Esophagus mucosa (tissue), 1 donor: Measurements from ENCODE around the gene IL17RB. TPM values are rescaled to one million over a fixed set of nuclear protein-coding genes. Genes with fewer than 3 reads are reported as not detected.

Experiments used
- ATAC-seq: fragments of 200-7000 bp; cut with Tn5 transposase; one replicate; pipeline ENCODE4 v1.9.1; 2020
- total RNA-seq: library from RNA; stranded (reverse); gene quantifications from one replicate; pipeline ENCODE4 v1.2.4, GENCODE V29; 2023
- donor health status: DM: yes; HTN: yes; CAD: no.

Gene IL17RB
- total RNA-seq, 1 donor from 2014 or later = 0.20 TPM

DNA sequence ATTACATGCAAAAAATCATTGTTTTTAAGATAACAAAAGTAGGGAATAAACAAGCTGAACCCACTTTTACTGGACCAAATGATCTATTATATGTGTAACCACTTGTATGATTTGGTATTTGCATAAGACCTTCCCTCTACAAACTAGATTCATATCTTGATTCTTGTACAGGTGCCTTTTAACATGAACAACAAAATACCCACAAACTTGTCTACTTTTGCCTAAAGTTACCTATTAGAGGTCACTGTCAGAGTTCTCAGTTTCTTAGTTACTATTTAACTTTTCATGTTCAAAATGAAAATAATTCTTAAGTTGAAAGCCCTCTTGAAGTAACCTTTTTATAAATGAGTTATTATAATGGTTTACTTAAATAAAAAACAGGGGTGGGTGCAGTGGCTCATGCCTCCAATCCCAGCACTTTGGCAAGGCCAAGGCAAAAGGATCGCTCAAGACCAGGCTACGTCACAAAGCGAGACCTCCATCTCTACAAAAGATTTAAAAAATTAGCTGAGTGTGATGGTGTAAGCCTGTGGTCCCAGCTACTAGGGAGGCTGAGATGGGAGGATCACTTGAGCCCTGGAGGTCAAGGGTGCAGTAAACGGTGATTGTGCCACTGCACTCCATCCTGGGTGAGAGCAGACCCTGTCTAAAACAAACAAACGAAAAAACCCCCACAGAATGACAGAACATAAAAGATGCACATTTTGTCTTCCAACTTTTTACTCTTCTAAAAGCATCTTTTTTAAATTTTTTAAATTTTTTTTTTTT, 19.5 kb downstream of the IL17RB start:
- no peak for ATAC-seq

DNA sequence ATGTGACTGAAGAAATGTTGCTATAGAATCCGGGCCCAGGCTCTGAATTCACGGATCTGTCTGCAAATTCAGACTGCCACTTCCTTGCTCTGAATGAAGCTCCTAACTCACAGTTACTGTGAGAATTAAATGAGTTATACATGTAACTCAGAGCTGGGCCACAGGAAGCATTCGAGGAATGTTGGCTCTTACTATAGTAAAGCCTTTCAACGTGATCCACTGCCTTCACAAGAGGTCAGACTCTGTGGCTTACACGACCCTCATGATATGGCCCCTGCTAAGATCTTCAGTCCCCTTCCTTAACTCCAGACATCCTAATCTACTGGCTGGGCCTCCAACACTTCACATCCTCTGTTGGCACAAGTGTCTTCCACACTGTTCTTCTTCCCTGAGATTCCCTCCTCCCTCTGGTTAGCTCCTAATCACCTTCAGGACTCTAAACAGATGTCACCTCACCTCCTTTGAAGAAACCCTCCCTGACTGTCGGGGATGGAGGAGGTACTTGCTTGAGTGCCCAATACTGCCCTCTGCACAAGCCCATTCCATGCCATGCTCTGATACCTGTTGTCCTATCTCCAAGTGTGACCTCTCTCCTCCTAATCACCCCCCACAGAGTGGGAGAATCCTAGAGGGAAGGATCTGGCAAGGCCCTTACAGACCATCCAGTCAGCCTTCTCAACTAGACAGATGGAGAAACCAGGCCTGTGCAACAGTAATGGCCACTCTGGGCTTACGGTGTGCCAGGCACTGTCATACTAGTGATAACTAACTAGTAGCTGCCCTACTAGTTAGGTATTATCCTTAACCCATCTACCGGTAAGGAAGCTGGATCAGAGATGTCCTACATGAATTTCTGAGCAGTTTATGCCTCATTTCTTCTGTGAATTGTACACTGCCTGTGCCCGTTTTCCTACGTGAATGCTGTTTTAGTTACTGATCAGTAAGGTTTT, 34.3 kb downstream of the IL17RB start:
- ATAC-seq = no peak

DNA sequence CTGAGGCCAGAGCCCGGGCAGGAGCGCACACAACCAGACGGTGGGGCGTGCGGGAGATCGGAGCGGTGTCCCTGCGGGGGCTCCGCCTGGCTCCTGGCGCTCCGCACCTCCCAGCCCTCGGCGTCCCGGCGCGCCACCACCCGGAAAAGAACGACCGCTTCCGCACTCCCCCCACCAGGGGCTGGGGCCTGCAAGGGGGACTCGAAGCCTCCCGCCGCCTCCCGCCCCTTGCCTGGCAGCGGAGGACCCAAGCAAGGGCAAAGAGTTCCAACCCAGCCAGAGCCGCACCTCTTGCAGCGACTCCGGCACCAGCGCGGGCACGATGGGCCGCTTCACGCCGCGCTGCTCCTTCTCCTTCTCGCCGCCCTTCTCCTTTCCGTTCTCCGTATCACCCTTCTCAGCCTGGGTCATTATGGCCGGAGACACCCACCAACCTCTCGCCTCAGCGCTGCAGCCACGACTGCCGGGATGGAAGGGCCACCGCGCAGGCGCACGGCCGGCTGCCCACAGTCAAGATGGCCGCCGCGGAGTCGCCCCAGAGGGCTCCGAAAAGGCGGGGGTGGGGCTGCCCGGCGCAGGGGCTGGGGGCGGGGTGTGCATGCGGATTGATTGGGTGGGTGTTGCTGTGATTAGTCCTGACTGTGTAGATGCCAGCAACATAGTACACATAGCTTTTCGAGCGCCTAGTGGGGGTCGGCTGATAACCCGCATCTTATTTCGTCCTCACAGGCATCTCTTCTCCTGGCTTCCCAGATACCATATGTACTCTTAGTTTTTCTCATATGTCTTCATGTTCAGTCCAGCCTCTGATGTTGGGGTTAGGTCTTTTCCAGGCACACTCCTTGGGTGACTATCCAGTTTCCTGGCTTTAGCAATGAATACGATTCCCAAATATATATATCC, 35.6 kb downstream of the IL17RB start, which contains the start of gene ACTR8:
Gene ACTR8, minus strand, starts transcription at position 462 of the 903 bp plus-strand sequence. Its CDS starts 51 bp downstream, at position 411.
- ATAC-seq = peak; percentile 93

DNA sequence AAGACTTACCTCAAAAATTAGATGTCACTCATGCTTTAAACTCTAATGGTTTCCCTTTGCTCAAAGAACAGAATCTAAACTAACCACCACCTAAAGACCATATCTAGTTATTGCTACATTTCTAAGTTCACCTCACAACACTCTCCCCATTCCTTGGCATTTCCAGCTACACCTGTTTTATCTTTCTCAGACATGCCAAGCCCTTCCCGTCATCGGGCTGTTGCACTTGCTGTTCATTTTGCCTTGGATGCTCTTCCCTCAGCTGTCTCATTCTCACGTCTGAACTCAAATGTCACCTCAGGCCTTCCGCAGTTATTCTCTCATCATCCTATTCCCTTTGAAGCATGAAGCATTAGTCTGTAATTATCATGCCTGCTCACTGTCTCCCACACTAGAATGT, 36.6 kb downstream of the IL17RB start:
- ATAC-seq = no peak

DNA sequence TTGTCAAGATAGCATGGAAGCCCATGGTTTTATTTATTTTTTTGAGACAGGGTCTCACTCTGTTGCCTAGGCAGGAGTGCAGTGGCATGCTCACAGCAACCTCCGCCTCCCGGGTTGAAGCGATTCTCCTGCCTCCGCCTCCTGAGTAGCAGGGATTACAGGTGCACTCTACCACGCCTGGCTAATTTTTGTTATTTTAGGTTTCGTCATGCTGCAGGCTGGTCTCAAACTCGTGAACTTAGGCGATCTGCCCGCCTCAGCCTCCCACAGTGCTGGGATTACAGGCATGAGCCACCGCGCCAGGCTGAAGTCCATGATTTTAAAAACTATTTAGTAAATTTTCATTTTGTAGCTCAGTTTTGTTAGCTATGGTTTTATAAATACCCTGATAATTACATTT, 38.3 kb downstream of the IL17RB start:
- no peak for ATAC-seq

DNA sequence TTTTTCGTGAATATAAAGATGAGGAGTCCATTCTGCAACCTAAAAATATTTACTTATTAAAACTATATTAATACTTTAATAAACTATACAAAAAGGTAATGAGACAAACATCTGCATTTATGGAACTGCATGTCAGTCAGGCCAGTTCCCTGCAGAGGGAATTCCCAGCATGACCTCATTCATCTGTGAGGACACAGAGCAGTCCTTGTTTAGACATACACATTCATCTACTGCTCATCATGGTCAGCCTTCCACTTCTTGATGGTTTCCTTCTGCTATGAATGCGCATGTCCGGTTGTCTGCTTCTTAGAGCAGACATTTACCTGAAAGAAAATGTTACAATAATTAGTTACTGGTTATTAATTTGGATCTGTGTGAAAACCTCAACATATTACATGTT, 38.9 kb downstream of the IL17RB start:
- no peak for ATAC-seq

DNA sequence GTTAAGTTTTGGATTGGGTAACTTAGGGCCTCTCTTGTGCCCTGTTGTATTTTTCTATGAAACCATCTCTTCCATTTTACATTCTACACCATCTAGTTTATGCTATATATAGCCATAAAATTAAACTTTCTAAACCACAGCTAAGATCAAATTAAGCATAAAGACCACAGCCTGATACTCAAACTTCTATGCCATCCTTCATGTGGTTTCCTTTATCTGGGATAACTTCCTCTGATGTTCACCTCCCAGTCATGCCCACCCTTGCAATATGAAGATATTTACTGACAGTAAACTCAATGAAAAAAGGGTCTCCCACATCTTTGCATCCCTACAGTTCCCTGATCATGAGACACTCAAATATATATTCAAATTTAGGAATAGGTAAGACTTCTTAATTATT, 41.1 kb downstream of the IL17RB start:
- no peak for ATAC-seq

DNA sequence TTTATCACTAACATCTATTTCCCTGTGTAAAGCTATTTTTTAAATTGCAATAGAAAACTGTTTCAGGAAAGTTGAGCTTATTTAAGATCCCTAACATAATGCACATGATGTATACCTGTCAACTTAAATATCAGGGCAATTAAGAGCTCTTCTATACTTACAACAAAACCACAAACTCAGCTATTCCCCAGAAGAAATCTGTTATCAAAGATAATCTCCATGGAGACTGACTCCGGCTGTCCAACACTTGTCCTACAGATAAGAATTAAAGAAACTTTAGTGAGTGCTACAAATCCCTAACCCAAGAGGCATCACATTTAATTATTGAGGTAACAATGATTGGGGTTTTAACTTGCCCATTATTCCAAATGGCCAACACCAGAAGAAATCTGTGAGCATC, 41.9 kb downstream of the IL17RB start:
- no peak for ATAC-seq

DNA sequence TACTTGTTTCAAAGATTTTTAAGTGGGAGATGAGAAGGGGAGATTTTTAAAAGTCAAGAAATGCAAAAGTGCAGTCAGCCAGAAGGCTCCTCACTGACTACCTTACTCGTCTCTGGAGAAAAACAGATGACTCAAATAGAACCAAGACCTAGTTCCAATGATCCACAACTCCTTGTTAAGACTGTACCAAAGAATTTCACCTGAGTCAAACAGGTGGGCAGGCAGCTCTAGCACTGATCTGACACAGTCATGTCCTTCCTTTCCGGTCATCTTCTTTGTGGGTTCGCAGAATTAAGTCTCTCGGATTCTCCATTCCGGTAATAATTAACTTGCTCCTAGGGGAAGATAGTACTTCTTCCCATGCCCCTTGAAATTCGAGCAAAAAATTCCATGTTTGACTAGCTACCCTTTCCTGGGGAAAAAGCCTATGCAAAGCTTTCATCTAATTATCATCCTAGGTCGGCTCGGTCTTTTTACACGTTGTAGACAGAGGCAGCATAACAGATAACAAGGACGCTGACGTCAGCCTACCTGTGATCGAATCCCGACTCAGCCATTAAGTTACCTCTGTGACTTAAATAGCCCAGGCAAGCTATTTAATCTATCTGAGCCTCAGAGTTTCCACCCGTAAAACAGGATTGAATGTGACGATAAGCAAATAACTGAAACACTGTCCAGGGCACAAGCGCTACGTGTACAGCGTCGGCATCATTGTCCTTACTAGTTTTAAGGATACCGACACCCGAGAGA, 44.5 kb downstream of the IL17RB start:
- ATAC-seq = peak; percentile 12

DNA sequence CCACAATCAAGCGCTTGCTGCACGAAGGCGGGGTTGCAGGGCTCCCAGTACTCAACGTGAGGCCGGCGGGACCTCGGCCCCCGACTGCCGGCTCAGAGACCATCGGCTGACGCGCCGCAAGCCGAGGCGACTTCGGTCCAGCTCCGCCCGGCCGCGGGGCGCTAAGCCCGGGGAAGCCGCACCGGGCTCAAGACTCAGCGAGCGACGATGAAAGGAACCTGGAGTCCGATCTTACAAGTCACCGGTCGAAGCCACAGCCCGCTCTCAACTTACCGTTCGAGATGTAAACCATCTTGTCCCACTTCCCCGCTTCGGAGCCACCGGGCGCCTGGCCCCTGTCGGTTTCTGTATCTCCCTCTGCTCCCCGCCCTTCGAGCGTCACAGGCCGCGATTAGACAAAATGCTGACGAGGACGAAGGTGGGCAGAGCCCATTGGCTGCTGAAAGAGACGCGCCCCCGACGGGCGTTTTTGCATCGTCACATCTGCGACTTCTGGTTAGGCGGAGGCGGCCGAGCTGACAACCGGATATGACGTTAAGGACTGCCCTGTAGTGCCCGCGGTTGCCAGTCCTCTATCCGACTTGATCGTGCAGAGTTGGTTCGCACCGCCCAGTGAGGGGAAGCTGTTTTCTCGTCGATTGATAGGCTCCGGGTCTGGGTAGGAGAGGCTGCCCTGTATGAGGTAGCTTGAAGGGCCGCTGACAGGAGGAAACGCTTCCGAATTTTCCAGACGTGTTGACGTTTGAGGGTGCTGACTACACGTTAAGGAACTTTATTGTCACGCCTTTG, 45.3 kb downstream of the IL17RB start, which contains the start of gene SELENOK:
Gene SELENOK, minus strand, starts transcription at position 363 of the 789 bp plus-strand sequence.
- peak; percentile 98 for ATAC-seq

DNA sequence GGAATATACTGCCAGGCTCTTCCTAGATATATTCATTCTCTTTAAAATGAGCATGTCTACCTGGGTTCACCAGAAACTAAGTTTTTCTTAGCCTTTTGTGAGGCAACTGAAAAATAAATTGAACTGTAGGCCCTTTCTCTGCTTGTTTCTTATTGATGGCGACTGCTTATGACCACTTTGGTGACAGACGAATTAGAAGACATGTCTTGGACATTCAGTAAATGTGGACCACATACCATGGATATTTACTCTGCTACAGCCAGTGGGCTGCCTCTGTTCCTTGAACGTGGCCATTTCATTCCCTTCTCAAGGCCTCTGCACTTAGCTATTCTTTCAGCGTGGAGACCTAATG, 45.9 kb downstream of the IL17RB start:
- ATAC-seq = no peak

DNA sequence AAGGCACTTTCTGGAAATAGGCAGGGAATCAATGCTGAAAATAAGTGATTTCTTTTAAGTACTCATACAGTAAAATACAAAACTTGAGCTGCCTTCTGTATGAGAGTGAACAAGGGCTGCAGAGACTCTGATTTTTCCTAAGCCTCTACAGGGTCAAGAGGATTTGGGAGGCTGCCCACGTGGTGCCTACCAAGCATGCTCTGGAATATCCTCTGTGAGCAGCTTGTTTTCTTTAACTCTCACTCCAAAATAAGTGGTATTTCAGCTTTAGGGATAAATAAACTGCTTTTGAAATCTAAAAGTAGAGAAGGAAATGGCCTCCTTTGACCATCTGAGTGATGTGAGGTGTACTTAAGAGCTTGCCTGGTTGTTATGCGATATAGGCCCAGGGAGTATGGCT, 53.4 kb downstream of the IL17RB start:
- ATAC-seq = no peak

DNA sequence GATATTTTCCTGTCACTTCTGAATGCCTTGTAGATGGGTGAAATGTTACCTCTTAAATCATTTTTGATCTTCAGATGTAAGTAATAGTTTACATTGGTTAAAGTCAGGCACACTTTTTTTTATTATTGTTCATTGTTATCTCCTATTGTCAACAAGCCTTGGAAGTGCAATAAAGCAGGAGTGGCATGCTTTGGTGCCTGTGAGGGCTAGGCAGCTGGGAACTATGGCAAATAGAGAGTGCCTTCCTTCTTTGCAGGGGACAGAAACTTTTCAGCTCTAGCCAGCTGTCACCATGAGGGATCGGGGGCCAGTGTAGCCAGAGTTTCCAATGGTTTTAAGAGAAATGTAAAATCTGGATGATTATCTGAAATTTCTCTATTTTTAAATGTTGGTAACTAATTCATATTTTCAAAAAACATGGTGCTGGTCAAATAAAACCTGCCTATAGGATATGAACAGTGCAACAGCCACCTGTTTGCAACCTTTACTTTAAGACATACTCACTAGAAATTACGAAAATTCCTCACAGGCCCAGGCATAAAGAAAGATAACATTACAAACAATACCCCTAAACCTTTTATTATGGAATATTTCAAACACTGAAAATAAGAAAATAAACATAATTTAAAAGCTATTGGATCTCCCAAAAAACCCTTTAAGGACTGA, 54.4 kb downstream of the IL17RB start:
- ATAC-seq = no peak

DNA sequence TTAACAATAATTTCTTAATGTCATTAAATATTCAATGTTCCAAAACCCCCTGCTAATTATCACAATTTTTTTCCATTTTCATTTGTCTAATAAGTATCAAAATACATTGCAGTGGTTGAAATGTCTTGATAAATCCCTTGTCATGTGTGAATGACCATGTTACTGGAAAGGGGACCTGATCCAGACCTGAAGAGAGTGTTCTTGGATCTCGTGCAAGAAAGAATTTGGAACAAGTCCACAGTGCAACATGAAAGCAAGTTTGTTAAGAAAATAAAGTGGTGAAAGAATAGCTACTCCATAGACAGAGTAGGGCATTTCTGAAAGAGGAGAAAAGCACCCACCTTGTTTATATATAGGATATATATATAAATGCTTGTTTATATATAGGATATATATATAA, 55.7 kb downstream of the IL17RB start:
- no peak for ATAC-seq

DNA sequence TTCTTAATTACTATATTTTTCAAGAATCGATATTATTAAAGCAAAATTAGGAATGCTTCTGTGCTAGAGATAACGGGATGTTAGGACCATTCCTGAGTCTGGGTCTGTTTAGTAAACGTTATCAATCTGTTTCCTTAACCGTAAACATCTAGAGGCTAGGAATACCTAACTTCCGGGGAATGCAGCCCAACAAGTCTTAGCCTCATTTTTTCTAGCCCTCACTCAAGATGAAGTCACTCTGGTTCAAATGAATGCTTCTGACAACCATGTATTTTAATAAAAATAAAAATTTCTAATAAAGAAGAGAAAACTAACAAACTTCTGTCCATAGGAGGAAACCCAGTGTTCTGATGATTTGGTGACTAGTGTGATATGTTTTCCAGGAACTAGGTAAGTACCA, 56.3 kb downstream of the IL17RB start:
- ATAC-seq = no peak

DNA sequence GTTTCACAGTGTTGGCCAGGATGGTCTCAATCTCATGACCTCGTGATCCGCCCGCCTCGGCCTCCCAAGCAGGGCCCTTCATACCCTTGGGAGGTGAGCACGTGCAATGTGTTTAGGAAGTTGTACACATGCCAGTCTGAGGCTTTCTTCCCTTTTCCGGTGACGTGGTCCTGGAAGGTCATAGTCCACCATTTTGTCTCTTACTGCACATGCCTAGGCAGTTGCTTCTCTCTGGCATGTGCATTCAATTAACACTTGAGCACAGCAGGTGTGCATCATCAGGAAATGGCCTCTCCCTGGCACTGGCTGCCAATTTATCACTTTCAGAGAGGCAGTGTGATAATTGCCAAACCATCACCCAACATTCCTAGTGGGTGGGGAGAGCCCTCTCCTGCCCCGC, 67.0 kb downstream of the IL17RB start:
- no peak for ATAC-seq
